Measurements from ENCODE around the gene ZNF266.

Gene ZNF266

DNA sequence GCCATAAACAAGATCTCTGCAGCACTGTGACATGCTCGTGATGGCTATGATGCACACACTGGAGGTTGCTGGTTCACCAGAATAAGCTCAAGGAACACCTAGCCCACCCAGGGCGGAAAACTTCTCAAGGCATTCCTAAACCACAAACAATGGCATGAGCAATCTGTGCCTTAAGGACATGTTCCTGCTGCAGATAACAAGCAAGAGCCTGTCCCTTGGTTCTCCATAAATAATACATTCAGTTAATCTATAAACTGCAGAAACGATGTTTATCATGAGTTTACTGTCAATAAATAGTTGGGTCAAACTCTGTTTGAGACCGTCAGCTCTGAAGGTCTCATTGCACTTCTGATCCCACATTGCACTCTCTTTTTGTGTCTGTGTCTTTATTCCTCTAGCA, 18.6 kb upstream of the ZNF266 start:
- TF ChIP-seq, protein P1, sequence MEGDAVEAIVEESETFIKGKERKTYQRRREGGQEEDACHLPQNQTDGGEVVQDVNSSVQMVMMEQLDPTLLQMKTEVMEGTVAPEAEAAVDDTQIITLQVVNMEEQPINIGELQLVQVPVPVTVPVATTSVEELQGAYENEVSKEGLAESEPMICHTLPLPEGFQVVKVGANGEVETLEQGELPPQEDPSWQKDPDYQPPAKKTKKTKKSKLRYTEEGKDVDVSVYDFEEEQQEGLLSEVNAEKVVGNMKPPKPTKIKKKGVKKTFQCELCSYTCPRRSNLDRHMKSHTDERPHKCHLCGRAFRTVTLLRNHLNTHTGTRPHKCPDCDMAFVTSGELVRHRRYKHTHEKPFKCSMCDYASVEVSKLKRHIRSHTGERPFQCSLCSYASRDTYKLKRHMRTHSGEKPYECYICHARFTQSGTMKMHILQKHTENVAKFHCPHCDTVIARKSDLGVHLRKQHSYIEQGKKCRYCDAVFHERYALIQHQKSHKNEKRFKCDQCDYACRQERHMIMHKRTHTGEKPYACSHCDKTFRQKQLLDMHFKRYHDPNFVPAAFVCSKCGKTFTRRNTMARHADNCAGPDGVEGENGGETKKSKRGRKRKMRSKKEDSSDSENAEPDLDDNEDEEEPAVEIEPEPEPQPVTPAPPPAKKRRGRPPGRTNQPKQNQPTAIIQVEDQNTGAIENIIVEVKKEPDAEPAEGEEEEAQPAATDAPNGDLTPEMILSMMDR (conservative IDR thresholded peaks at IDR 0.05; ENCODE audit: low read depth, low read length): no peak
- DNase-seq (ENCODE audit: low read depth): no peak
- H3K4me3 ChIP-seq (ENCODE audit: low read depth, low read length): no peak overlapping the region

- TF ChIP-seq, protein P1 (conservative IDR thresholded peaks at IDR 0.05; ENCODE audit: low read depth, low read length): no peak
- H3K4me3 ChIP-seq (ENCODE audit: low read depth, low read length): no peak overlapping the region
- no peak for DNase-seq (ENCODE audit: low read depth)
Measured at GRCh38 chr19:9445037-9445436, 9.7 kb upstream of the ZNF266 start.

DNA sequence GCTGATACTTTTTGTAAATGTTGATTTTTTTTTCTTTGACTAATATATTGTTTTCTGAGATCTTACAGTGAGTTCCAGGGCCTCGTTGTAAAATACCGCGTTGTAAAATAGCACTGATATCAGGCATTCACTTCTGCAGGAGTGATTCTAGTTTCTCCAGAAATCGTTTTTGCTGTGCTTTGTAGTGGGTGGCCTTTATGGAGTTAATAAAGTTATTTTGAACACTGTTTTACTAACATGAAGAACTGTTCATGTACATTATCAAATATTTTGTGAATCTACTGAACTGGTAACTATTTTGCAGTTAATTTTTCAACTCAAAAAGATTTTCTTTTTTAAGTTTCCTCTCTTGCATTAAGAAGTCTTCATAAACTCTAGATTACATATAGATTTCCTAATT, 985 bp upstream of the ZNF266 start:
- no peak for DNase-seq (ENCODE audit: low read depth)
- H3K4me3 ChIP-seq (ENCODE audit: low read depth, low read length): no peak overlapping the region
- TF ChIP-seq, protein P1 (conservative IDR thresholded peaks at IDR 0.05; ENCODE audit: low read depth, low read length): no peak

DNA sequence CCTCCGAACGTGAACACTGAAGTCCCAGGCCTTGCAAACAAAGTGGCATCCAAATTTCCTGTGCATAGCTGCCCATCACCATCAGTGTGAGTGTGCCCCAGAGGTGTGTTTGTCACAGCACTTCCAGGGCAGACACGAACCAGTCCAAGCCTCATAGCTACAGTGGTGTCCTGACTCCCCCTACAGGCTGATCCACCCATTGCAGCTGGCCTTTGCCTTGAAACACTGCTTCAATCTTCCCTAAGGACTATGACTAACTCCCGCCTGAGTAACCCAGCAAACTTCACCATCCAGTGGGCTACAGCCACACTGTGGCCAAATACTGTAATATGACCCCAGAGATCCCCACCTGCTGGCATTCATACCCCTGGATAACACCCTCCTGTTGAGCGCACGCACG, 3.9 kb downstream of the ZNF266 start:
- TF ChIP-seq, protein P1 (conservative IDR thresholded peaks at IDR 0.05; ENCODE audit: low read depth, low read length): peak; percentile 80
- peak; percentile 68 for DNase-seq (ENCODE audit: low read depth)
- H3K4me3 ChIP-seq (ENCODE audit: low read depth, low read length): no peak overlapping the region

GRCh38 chr19:9430444-9430843, 4.9 kb downstream of the ZNF266 start:
- DNase-seq (ENCODE audit: low read depth): no peak
- TF ChIP-seq, protein P1 (conservative IDR thresholded peaks at IDR 0.05; ENCODE audit: low read depth, low read length): no peak
- H3K4me3 ChIP-seq (ENCODE audit: low read depth, low read length): no peak overlapping the region

DNA sequence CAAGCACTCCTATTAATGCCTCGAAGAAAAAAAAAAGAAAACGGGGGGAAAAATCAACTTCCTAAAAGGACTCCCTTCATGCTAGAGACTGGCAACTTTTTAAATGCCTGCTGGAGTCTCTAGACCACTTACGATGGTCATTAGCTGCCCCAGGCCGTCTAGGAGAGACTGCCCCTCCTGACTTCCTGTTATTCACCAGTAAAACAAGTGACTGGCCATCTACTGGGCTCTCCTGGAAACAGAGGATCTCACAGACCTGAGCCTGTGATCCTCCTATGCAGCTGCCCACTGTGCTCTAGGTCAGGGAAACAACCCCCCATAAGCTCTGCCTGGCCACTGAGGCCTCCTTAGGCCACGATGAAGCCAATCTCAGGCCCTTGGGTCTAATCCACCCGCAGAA, 7.4 kb downstream of the ZNF266 start:
- DNase-seq (ENCODE audit: low read depth): no peak
- no peak overlapping the region for H3K4me3 ChIP-seq (ENCODE audit: low read depth, low read length)
- TF ChIP-seq, protein P1 (conservative IDR thresholded peaks at IDR 0.05; ENCODE audit: low read depth, low read length): no peak

DNA sequence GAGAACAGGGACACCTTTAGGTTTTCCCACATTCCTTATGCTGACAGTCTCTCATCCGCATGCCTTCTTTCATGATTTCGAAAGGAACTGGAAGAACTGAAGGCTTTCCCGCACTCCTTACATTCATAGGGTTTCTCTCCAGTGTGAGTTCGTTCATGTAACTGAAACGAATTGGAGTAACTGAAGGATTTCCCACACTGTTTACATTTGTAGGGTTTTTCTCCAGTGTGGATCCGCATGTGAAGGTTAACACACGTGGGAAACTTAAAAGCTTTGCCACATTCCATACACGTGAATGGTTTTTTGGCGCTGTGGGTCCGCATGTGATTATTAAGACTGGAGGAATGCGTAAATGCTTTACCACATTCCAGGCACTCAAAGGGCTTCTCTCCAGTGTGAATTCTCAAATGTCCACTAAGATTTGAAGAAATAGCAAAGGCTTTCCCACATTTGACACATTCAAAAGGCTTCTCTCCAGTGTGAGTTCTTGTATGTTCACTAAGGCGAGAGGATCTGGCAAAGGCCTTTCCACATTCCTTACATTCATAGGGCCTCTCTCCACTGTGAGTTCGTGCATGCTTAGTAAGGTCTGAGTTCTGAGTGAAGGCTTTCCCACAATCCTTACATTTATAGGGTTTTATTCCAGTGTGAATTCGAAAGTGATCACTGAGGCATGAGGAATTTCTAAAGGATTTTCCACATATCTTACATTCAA, 22.0 kb downstream of the ZNF266 start:
- peak; percentile 4 for DNase-seq (ENCODE audit: low read depth)
- H3K4me3 ChIP-seq (ENCODE audit: low read depth, low read length): no peak overlapping the region
- TF ChIP-seq, protein P1 (conservative IDR thresholded peaks at IDR 0.05; ENCODE audit: low read depth, low read length): no peak
